IPS DF 6.9 (cell line): ENCODE results near the gene PDE1A.
"Not testable (repeated sequence)": the region's sequence is repeated elsewhere in the genome, so short reads cannot be mapped to it uniquely, and the experiment has no call there.

Source experiments
- DNase-seq: peaks from one replicate; pipeline ENCODE4 v3.0.0-alpha.2; 2013; ENCODE audit warnings: low read depth, low spot score
- H3K27ac ChIP-seq: one replicate; pipeline ENCODE4 v1.5.1; 2013; ENCODE audit warnings: low read length, control low read depth
- H3K27me3 ChIP-seq: 2 replicates; pipeline ENCODE4 v1.6.1; 2013; ENCODE audit warnings: mild to moderate bottlenecking, low read length; ENCODE audit not compliant: control insufficient read depth, insufficient read depth
- H3K36me3 ChIP-seq: 2 replicates; pipeline ENCODE4 v1.6.1; 2013; ENCODE audit warnings: low read length; ENCODE audit not compliant: control insufficient read depth, insufficient read depth
- H3K4me1 ChIP-seq: 2 replicates; pipeline ENCODE4 v1.6.1; 2013; ENCODE audit warnings: low read length; ENCODE audit not compliant: control insufficient read depth, insufficient read depth
- H3K4me3 ChIP-seq: 2 replicates; pipeline ENCODE4 v1.5.1; 2013; ENCODE audit warnings: mild to moderate bottlenecking, low read length
- H3K9me3 ChIP-seq: 2 replicates; pipeline ENCODE4 v1.6.1; 2013; ENCODE audit warnings: low read length, inconsistent platforms; ENCODE audit not compliant: control insufficient read depth, insufficient read depth
- WGBS: extraction: QIAGEN DNeasy Blood & Tissue Kit; methylation state at CpG from one replicate; pipeline ENCODE4 v1.1.7; 2013; ENCODE audit warnings: mixed read lengths, missing lambda C conversion rate; ENCODE audit not compliant: insufficient read length, insufficient coverage; 5-methylcytosine and 5-hydroxymethylcytosine counted together

The PDE1A gene

GRCh38 chr2:182283512-182283911 is 143.3 kb downstream of the PDE1A start:
- H3K9me3 ChIP-seq, result no peaks in the 10 kb centered on the region
- DNase-seq, result no peak
- H3K4me1 ChIP-seq, result no peaks in the 10 kb centered on the region; the same call in 1 of the 2 replicates
- no peaks in the 10 kb centered on the region for H3K36me3 ChIP-seq
- WGBS, result no CpG with 5 or more reads among the region's 3 CpGs
- no peaks in the 10 kb centered on the region for H3K27me3 ChIP-seq
- no peak overlapping the region for H3K4me3 ChIP-seq
- no peak overlapping the region for H3K27ac ChIP-seq

GRCh38 chr2:182281276-182281675 is 145.6 kb downstream of the PDE1A start:
- Histone ChIP-seq H3K4me3 (no peak overlapping the region), H3K27me3 (no peaks in the 10 kb centered on the region), H3K9me3 (no peaks in the 10 kb centered on the region), H3K4me1 (no peaks in the 10 kb centered on the region), H3K36me3 (no peaks in the 10 kb centered on the region), H3K27ac (no peak overlapping the region)
- no CpG with 5 or more reads among the region's 3 CpGs for WGBS
- DNase-seq, result no peak

GRCh38 chr2:182280118-182280517 is 146.7 kb downstream of the PDE1A start:
- no peak overlapping the region for H3K4me3 ChIP-seq
- no peak for DNase-seq

GRCh38 chr2:182276662-182277061 is 150.2 kb downstream of the PDE1A start:
- not testable (repeated sequence) for H3K27me3 ChIP-seq, H3K4me3 ChIP-seq, H3K9me3 ChIP-seq, H3K27ac ChIP-seq, DNase-seq, H3K36me3 ChIP-seq, H3K4me1 ChIP-seq
- no CpG with 5 or more reads among the region's 6 CpGs for WGBS

More at GRCh38 chr2:182280118-182280517, 146.7 kb downstream of the PDE1A start:
- no peaks in the 10 kb centered on the region for H3K9me3 ChIP-seq
- no peak overlapping the region for H3K27ac ChIP-seq
- no peaks in the 10 kb centered on the region for H3K36me3 ChIP-seq
- no peaks in the 10 kb centered on the region for H3K27me3 ChIP-seq
- no peaks in the 10 kb centered on the region for H3K4me1 ChIP-seq

GRCh38 chr2:182267971-182268370 is 158.9 kb downstream of the PDE1A start:
- no peaks in the 10 kb centered on the region for H3K27me3 ChIP-seq
- H3K36me3 ChIP-seq, result no peaks in the 10 kb centered on the region
- H3K4me1 ChIP-seq, result no peaks in the 10 kb centered on the region
- H3K9me3 ChIP-seq, result no peaks in the 10 kb centered on the region
- H3K4me3 ChIP-seq, result no peak overlapping the region
- H3K27ac ChIP-seq, result no peak overlapping the region
- no CpG with 5 or more reads among the region's 1 CpG for WGBS
- no peak for DNase-seq

GRCh38 chr2:182266909-182267308 is 159.9 kb downstream of the PDE1A start:
- DNase-seq, result no peak
- Histone ChIP-seq H3K36me3 (no peaks in the 10 kb centered on the region), H3K27me3 (no peaks in the 10 kb centered on the region), H3K27ac (no peak overlapping the region), H3K9me3 (no peaks in the 10 kb centered on the region), H3K4me3 (no peak overlapping the region), H3K4me1 (no peaks in the 10 kb centered on the region)

- no peak overlapping the region for H3K4me3 ChIP-seq
- H3K4me1 ChIP-seq, result no peaks in the 10 kb centered on the region
- WGBS, result no CpG with 5 or more reads among the region's 3 CpGs
- H3K27me3 ChIP-seq, result no peaks in the 10 kb centered on the region
- no peaks in the 10 kb centered on the region for H3K9me3 ChIP-seq
- H3K27ac ChIP-seq, result no peak overlapping the region
- no peak for DNase-seq
- H3K36me3 ChIP-seq, result no peaks in the 10 kb centered on the region
Observed at GRCh38 chr2:182265718-182266117, 161.1 kb downstream of the PDE1A start.

GRCh38 chr2:182261860-182262387 is 164.9 kb downstream of the PDE1A start:
- Histone ChIP-seq H3K4me1 (no peaks in the 10 kb centered on the region), H3K9me3 (no peaks in the 10 kb centered on the region), H3K27me3 (no peaks in the 10 kb centered on the region), H3K4me3 (no peak overlapping the region), H3K36me3 (no peaks in the 10 kb centered on the region), H3K27ac (no peak overlapping the region)
- no CpG with 5 or more reads among the region's 3 CpGs for WGBS
- no peak for DNase-seq

- H3K27me3 ChIP-seq, result no peaks in the 10 kb centered on the region
- WGBS, result no CpG with 5 or more reads among the region's 4 CpGs
- H3K9me3 ChIP-seq, result no peaks in the 10 kb centered on the region
- H3K4me1 ChIP-seq, result no peaks in the 10 kb centered on the region
- H3K36me3 ChIP-seq, result no peaks in the 10 kb centered on the region
- H3K27ac ChIP-seq, result no peak overlapping the region
- no peak for DNase-seq
- H3K4me3 ChIP-seq, result no peak overlapping the region
Observed at GRCh38 chr2:182259629-182260150, 167.1 kb downstream of the PDE1A start.

- Histone ChIP-seq H3K27me3 (no peaks in the 10 kb centered on the region), H3K36me3 (no peaks in the 10 kb centered on the region), H3K4me1 (no peaks in the 10 kb centered on the region), H3K9me3 (no peaks in the 10 kb centered on the region), H3K27ac (no peak overlapping the region), H3K4me3 (no peak overlapping the region)
- WGBS, result no CpG with 5 or more reads among the region's 2 CpGs
- no peak for DNase-seq
Observed at GRCh38 chr2:182252534-182252933, 174.3 kb downstream of the PDE1A start.

- Histone ChIP-seq H3K27me3 (no peaks in the 10 kb centered on the region), H3K4me3 (no peak overlapping the region), H3K36me3 (no peaks in the 10 kb centered on the region), H3K27ac (no peak overlapping the region), H3K4me1 (no peaks in the 10 kb centered on the region), H3K9me3 (no peaks in the 10 kb centered on the region)
- DNase-seq, result no peak
- WGBS, result no CpG with 5 or more reads among the region's 2 CpGs
Observed at GRCh38 chr2:182248898-182249297, 177.9 kb downstream of the PDE1A start.
